Large intestine (tissue), 3 donors: Measurements from ENCODE around the gene PARN. TPM values are rescaled to one million over a fixed set of nuclear protein-coding genes. Genes with fewer than 3 reads are reported as not detected.
"Not testable (repeated sequence)": the region's sequence is repeated elsewhere in the genome, so short reads cannot be mapped to it uniquely, and the experiment has no call there.

Experiments used
- DNase-seq, 2 donors: peaks; one replicate each; pipeline versions ENCODE4 v3.0.0 to v3.0.0-alpha.2; 2013
- H3K27ac ChIP-seq: one replicate; pipeline ENCODE4 v1.5.1; 2013; ENCODE audit warnings: low read length
- H3K27me3 ChIP-seq: 2 replicates; pipeline ENCODE4 v1.6.1; 2013; ENCODE audit warnings: low read length; ENCODE audit not compliant: control insufficient read depth, insufficient read depth
- H3K36me3 ChIP-seq: 2 replicates; pipeline ENCODE4 v1.6.1; 2013; ENCODE audit warnings: low read length; ENCODE audit not compliant: control insufficient read depth, insufficient read depth
- H3K4me1 ChIP-seq: one replicate; pipeline ENCODE4 v1.6.1; 2013; ENCODE audit warnings: low read length; ENCODE audit not compliant: control insufficient read depth, insufficient read depth
- H3K4me3 ChIP-seq: one replicate; pipeline ENCODE4 v1.5.1; 2013; ENCODE audit warnings: low read length
- H3K9me3 ChIP-seq: one replicate; pipeline ENCODE4 v1.6.1; 2013; ENCODE audit warnings: mild to moderate bottlenecking, low read depth, low read length, moderate library complexity; ENCODE audit not compliant: control insufficient read depth
- WGBS: methylation state at CpG from one replicate; pipeline ENCODE4 v1.1.5; 2013; ENCODE audit warnings: low lambda C conversion rate; ENCODE audit not compliant: insufficient coverage; 5-methylcytosine and 5-hydroxymethylcytosine counted together
- polyA plus RNA-seq: library from polyadenylated mRNA; unstranded; fragments of 120-200 nt; gene quantifications from one replicate; pipeline ENCODE4 v1.2.1, GENCODE V29; 2013

The PARN gene
- polyA plus RNA-seq, 1 donor: 23.6 TPM

DNA sequence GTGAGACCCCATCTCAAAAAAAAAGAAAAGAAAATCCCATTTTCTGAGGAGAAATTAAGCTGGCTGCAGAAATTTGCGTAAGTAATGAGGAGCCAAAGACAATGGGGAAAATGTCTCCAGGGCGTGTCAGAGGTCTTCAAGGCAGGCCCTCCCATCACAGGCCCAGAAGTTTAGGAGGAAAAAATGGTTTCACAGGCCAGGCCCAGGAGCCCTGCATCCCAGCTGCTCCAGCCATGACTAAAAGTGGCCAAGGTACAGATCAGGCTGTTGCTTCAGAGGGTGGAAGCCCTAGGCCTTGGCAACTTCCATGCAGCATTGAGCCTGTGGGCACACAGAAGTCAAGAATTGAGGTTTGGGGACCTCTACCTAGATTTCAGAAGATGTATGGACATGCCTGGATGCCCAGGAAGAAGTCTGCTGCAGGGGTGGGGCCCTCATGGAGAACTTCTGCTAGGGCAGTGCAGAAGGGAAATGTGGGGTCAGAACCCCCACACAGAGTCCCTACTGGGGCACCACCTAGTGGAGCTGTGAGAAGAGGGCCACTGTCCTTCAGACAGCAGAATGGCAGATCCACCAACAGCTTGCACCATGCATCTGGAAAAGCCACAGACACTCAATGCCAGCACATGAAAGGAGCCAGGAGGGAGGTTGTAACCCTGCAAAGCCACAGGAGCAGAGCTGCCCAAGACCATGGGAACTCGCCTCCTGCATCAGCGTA is 55.2 kb downstream of the PARN start:
- H3K9me3 ChIP-seq, DNase-seq, H3K27ac ChIP-seq, H3K4me1 ChIP-seq, H3K27me3 ChIP-seq, H3K4me3 ChIP-seq: not testable (repeated sequence)
- peaks cover 23% of the 10 kb centered on the region for H3K36me3 ChIP-seq
- WGBS: 100% methylated on average over 1 of the region's 4 CpGs

DNA sequence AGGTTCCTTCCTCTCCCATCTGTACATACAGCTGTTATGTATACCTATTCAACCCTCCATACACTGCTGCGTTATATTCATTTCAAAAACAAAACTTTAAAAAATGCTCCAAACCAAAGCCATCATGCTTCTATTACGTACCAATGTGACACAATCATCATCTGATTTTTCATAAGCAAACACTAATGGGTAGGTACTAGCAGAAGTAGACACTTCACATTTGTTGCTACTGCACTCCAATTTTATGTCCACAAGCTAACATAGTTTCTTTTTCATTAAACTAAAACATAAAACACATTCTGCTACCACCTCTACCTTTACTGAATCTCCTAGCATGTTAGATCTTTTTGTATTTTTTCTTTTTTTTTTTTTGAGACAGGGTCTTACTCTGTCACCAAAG is 57.5 kb downstream of the PARN start:
- Histone ChIP-seq H3K4me1 (no peaks in the 10 kb centered on the region), H3K27me3 (no peaks in the 10 kb centered on the region), H3K36me3 (peaks cover 17% of the 10 kb centered on the region), H3K4me3 (no peak overlapping the region), H3K9me3 (no peaks in the 10 kb centered on the region), H3K27ac (no peak overlapping the region)
- 100% methylated on average over 2 of the region's 2 CpGs for WGBS
- no peak for DNase-seq

DNA sequence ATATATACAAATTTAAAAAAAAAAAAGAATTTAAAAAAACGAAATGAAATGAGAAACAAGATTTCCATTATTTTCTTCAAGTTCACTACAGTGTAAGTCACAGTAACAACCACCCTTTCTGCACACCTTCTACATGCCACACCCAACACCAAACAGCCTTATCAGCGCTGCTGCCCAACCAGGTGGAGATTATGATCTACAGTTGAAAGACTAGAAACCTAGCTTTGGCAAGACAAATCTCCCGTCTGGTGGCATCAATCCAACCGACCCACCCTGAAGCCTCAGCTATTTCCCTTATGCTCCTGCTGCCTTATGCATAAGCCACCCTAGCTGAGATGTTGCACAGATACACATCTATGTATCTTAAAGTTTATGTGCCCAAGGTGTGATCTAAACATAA is 60.8 kb downstream of the PARN start:
- H3K4me1 ChIP-seq: peaks cover 18% of the 10 kb centered on the region
- WGBS: 86% methylated on average over 1 of the region's 4 CpGs
- H3K9me3 ChIP-seq: no peaks in the 10 kb centered on the region
- no peak for DNase-seq
- H3K27ac ChIP-seq: no peak overlapping the region
- no peaks in the 10 kb centered on the region for H3K27me3 ChIP-seq
- H3K4me3 ChIP-seq: no peak overlapping the region
- H3K36me3 ChIP-seq: no peaks in the 10 kb centered on the region

DNA sequence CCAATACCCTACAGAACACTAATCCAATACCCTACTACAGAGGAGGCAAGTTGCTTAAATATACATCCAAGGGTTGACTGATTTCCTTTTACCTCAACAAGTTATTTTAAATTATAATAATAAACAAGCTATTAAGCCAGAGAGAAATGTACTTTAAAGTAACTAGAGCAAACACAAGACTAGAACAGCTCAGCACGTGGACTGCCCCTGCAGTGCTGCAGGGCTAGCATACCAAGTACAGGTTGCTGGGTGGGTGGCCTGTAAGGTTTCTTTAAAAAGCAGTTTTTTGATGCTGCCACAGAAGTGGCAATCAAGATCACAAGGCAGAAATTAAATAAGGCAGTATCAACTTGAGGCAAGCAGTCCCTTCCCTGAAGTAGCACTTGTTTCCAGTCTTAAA is 63.5 kb downstream of the PARN start:
- Histone ChIP-seq H3K27ac (no peak overlapping the region), H3K4me1 (peaks cover 41% of the 10 kb centered on the region), H3K36me3 (no peaks in the 10 kb centered on the region), H3K9me3 (no peaks in the 10 kb centered on the region), H3K27me3 (no peaks in the 10 kb centered on the region), H3K4me3 (no peak overlapping the region)
- no CpG with 5 or more reads among the region's 1 CpG for WGBS
- no peak for DNase-seq

DNA sequence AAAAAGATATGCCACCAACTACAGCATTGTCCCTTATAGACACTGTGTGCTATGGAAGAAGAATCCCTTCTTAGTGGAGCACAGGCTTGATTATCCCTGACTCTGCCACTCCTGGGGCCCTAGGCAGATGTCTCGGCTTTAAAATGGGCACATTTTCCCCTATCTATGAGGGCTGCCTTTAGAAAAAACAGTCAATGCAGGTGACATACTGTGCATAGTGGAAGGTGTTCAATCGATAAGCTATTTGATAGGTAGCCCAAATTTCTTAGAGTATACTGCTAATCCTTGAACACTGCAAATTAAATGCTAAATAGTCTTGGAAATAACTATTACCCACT is 64.4 kb downstream of the PARN start:
- no peak for DNase-seq
- Histone ChIP-seq H3K9me3 (no peaks in the 10 kb centered on the region), H3K4me3 (no peak overlapping the region), H3K27ac (no peak overlapping the region), H3K4me1 (peaks cover 42% of the 10 kb centered on the region), H3K27me3 (no peaks in the 10 kb centered on the region), H3K36me3 (no peaks in the 10 kb centered on the region)
- no CpG with 5 or more reads among the region's 2 CpGs for WGBS

DNA sequence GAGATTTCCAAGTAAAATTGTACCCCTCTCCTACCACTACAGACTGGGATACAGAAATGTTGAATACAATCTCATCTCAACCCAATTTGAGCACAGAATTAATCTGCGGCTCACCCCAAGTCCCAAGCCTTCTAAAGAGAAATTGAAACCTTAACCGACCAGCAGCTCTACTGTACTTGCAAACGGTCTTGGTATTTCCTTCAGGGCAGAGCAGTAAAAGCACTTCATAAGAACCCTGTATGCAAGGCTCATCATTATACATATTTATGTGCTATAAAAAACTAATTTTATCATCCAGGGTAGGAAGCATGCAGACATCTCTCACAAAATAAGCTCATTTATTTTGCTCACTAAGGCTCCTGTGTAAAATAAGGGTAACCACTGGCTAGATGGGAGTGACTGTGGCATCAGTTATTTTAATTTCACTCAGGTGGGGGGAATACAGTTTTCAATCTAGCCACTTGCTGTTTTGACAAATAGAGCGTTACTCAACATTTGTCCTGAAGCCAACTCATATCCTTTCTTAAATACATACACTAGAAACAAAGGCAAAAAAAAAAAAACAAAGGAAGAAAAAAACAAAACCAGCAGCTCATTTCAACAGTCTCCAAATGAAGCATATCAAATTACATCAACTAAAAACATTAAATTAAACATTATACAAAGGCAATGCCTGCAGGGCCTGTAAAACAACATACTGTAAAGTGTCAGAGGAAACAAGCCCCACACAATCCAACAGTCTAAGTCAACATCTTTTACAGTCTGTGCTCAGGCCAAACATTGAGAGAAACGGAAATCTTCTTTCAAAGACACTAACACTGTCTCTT is 65.0 kb downstream of the PARN start:
- no peaks in the 10 kb centered on the region for H3K27me3 ChIP-seq
- no peaks in the 10 kb centered on the region for H3K36me3 ChIP-seq
- H3K4me3 ChIP-seq: no peak overlapping the region
- WGBS: 90% methylated on average over 2 of the region's 5 CpGs
- H3K4me1 ChIP-seq: peaks cover 42% of the 10 kb centered on the region
- H3K9me3 ChIP-seq: no peaks in the 10 kb centered on the region
- H3K27ac ChIP-seq: peak overlapping the region; percentile 75
- peak in 1 of 2 donors; percentile 53 for DNase-seq

DNA sequence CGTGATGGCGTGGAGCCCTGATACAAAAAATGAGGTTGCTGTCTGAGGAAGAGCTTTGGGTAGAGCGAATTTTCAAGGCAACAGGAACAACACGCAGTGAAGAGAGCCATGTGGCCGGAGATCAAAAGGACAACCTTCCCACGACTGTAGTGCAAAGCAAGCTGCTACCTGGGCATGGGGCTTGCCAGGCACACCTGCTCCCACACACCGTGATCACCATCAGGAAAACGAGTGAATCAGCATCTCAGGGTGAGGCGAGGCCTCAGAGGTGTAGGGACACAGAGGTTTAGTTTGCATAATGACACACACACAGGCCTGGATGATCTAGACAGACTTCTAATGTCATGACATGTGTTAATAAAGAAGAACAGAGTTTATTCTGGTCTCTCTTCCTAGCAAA is 65.7 kb downstream of the PARN start:
- no CpG with 5 or more reads among the region's 9 CpGs for WGBS
- Histone ChIP-seq H3K4me3 (no peak overlapping the region), H3K27ac (peak overlapping the region; percentile 75), H3K27me3 (no peaks in the 10 kb centered on the region), H3K9me3 (no peaks in the 10 kb centered on the region), H3K36me3 (no peaks in the 10 kb centered on the region), H3K4me1 (peaks cover 42% of the 10 kb centered on the region)
- peak; percentile 74 to 80 for DNase-seq

DNA sequence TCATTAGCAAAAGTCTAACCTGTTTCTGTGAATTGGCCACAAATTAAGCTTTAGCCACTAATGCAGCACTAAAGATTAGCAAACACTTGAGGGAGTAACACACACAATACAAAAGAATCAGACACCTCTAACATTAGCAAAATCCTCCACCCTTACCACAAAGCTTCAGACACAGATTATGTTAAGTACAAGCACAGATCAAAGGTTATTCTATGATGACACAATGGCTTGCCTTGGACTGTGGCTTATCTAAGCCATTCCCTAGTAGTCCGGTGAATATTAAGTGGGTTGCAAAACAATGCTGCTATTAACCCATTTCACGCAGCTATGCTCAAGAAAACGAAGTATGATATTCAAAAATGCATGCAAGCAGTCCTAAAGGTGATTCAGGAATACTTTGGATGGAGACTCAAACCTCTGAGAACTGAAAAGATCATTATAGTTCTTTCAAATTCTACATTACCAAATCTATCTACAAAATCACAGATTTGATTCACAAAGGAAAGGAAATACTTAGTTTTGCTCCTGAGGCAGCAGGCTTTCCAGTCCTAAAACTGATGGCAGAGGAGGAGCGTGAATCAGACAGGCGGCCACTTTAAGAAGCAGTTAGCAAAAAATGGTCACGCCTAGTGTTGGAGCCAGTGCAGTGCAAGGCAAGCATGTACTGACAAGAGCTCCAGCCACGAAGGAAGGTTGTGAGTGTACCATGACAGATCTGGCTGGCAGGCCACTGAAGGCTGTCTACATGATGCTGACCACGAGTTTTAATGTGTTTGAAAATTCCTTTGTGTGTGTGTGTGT is 67.2 kb downstream of the PARN start:
- Histone ChIP-seq H3K36me3 (no peaks in the 10 kb centered on the region), H3K4me3 (no peak overlapping the region), H3K27ac (peak overlapping the region; percentile 75), H3K27me3 (no peaks in the 10 kb centered on the region), H3K4me1 (peaks cover 42% of the 10 kb centered on the region), H3K9me3 (no peaks in the 10 kb centered on the region)
- no CpG with 5 or more reads among the region's 8 CpGs for WGBS
- peak; percentile 81 to 91 for DNase-seq

DNA sequence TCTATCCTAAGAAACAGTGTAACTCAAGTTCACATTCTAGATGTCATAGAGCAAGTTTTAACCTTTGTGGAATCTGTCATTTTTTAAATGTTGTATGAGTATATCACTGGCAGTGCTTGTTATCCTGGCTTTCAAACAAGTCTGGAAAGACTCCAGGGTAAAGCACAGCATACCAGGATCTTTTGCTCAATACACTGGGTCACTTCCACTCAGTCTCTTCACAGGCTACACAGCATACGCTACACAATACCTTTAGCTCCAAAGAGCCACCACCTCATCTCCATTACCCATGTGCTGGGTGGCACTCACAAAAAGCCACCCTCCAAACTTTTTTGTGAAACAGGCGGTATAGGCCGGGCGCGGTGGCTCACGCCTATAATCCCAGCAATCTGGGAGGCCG is 69.5 kb downstream of the PARN start:
- DNase-seq: no peak
- Histone ChIP-seq H3K4me3 (no peak overlapping the region), H3K9me3 (no peaks in the 10 kb centered on the region), H3K4me1 (peaks cover 38% of the 10 kb centered on the region), H3K27ac (no peak overlapping the region), H3K27me3 (no peaks in the 10 kb centered on the region), H3K36me3 (no peaks in the 10 kb centered on the region)
- no CpG with 5 or more reads among the region's 7 CpGs for WGBS

DNA sequence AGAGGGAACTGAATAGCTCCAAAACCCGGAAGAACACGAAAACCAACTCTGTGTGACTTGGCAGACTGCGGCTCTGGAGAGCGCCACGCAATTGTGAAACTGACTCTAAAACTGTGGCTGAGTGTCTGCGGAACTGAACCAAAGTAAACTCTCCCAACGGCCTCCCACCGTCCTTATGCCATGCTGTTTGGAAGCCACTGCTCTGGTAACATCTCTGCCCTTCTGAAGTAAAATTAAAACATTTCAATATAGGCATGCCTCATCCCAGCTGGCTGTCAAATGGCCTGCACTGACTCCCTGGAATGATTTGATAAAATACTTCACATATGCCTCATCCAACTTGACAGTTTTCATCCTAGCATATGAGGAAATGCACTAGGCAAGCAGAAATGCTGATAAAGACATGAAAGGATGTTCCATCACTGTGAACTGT is 70.2 kb downstream of the PARN start:
- H3K27me3 ChIP-seq: no peaks in the 10 kb centered on the region
- H3K4me3 ChIP-seq: no peak overlapping the region
- no peaks in the 10 kb centered on the region for H3K36me3 ChIP-seq
- WGBS: 89% methylated on average over 3 of the region's 8 CpGs
- no peak for DNase-seq
- no peak overlapping the region for H3K27ac ChIP-seq
- peaks cover 31% of the 10 kb centered on the region for H3K4me1 ChIP-seq
- H3K9me3 ChIP-seq: no peaks in the 10 kb centered on the region
